H9 (cell line): ENCODE measurements around the gene USF3. TPM values are rescaled to one million over a fixed set of nuclear protein-coding genes. Genes with fewer than 3 reads are reported as not detected.

ENCODE experiments used
- DNase-seq: peaks from one replicate; pipeline ENCODE4 v3.0.0-alpha.2; 2017
- H2AFZ ChIP-seq: one replicate; pipeline ENCODE4 v1.6.1; 2013; ENCODE audit warnings: mild to moderate bottlenecking, low read length, control low read depth, moderate library complexity
- H2AK5ac ChIP-seq: 2 replicates; pipeline ENCODE4 v1.6.1; 2013; ENCODE audit warnings: low read length, control low read depth, mixed read lengths; ENCODE audit not compliant: insufficient read length
- H2BK120ac ChIP-seq: one replicate; pipeline ENCODE4 v1.6.1; 2013; ENCODE audit warnings: low read depth, mild to moderate bottlenecking, low read length, control low read depth, inconsistent platforms; ENCODE audit not compliant: poor library complexity, severe bottlenecking
- H2BK12ac ChIP-seq: 2 replicates; pipeline ENCODE4 v1.6.1; 2013; ENCODE audit warnings: low read length, control low read depth, mixed read lengths, low read depth; ENCODE audit not compliant: insufficient read length
- H2BK15ac ChIP-seq: 2 replicates; pipeline ENCODE4 v1.6.1; 2013; ENCODE audit warnings: low read depth, low read length, control low read depth
- H2BK20ac ChIP-seq: one replicate; pipeline ENCODE4 v1.6.1; 2013; ENCODE audit warnings: low read depth, mild to moderate bottlenecking, low read length, control low read depth, inconsistent platforms; ENCODE audit not compliant: poor library complexity, severe bottlenecking
- H2BK5ac ChIP-seq: 2 replicates; pipeline ENCODE4 v1.6.1; 2013; ENCODE audit warnings: low read length, control low read depth, mixed read lengths; ENCODE audit not compliant: insufficient read length
- H3K14ac ChIP-seq: 2 replicates; pipeline ENCODE4 v1.6.1; 2013; ENCODE audit warnings: low read length, control low read depth; ENCODE audit not compliant: insufficient read depth
- H3K18ac ChIP-seq: 2 replicates; pipeline ENCODE4 v1.6.1; 2013; ENCODE audit warnings: low read depth, mild to moderate bottlenecking, mixed read lengths, low read length, control low read depth; ENCODE audit not compliant: insufficient read length
- H3K23ac ChIP-seq: 2 replicates; pipeline ENCODE4 v1.6.1; 2013; ENCODE audit warnings: low read length, control low read depth, mixed read lengths, low read depth; ENCODE audit not compliant: insufficient read length
- H3K23me2 ChIP-seq: 2 replicates; pipeline ENCODE4 v1.6.1; 2013; ENCODE audit warnings: low read depth, mild to moderate bottlenecking, mixed read lengths, low read length, control low read depth; ENCODE audit not compliant: insufficient read length, poor library complexity, severe bottlenecking
- H3K27ac ChIP-seq: 2 replicates; pipeline ENCODE4 v1.5.1; 2013; ENCODE audit warnings: low read length, control low read depth, mixed read lengths, low read depth; ENCODE audit not compliant: insufficient read length
- H3K27me3 ChIP-seq: 2 replicates; pipeline ENCODE4 v1.6.1; 2013; ENCODE audit warnings: low read length, control low read depth, inconsistent platforms; ENCODE audit not compliant: insufficient read depth
- H3K4ac ChIP-seq: 2 replicates; pipeline ENCODE4 v1.6.1; 2013; ENCODE audit warnings: low read depth, mild to moderate bottlenecking, control low read depth, inconsistent platforms, low read length, moderate library complexity
- H3K4me1 ChIP-seq: 2 replicates; pipeline ENCODE4 v1.6.1; 2013; ENCODE audit warnings: low read length, control low read depth, inconsistent platforms; ENCODE audit not compliant: insufficient read depth
- H3K4me2 ChIP-seq: 2 replicates; pipeline ENCODE4 v1.6.1; 2013; ENCODE audit warnings: low read length, control low read depth, mixed read lengths; ENCODE audit not compliant: insufficient read length, insufficient read depth
- H3K56ac ChIP-seq: 2 replicates; pipeline ENCODE4 v1.6.1; 2013; ENCODE audit warnings: low read depth, mild to moderate bottlenecking, mixed read lengths, low read length, control low read depth; ENCODE audit not compliant: insufficient read length
- H3K79me1 ChIP-seq: 2 replicates; pipeline ENCODE4 v1.6.1; 2013; ENCODE audit warnings: low read depth, mild to moderate bottlenecking, moderate library complexity, low read length, control low read depth, inconsistent platforms; ENCODE audit not compliant: insufficient read depth, poor library complexity, severe bottlenecking
- H3K79me2 ChIP-seq: 2 replicates; pipeline ENCODE4 v1.6.1; 2013; ENCODE audit warnings: low read length, control low read depth, inconsistent platforms; ENCODE audit not compliant: insufficient read depth
- H3K9ac ChIP-seq: 2 replicates; pipeline ENCODE4 v1.6.1; 2013; ENCODE audit warnings: low read length, control low read depth, mixed read lengths; ENCODE audit not compliant: insufficient read length; ENCODE audit errors: extremely low read depth
- H3K9me3 ChIP-seq: one replicate; pipeline ENCODE4 v1.6.1; 2013; ENCODE audit warnings: low read depth, low read length, inconsistent platforms; ENCODE audit not compliant: control insufficient read depth
- H3T11ph ChIP-seq: one replicate; pipeline ENCODE4 v1.6.1; 2013; ENCODE audit warnings: mild to moderate bottlenecking, low read length, control low read depth, inconsistent platforms
- H4K20me1 ChIP-seq: one replicate; pipeline ENCODE4 v1.6.1; 2013; ENCODE audit not compliant: control insufficient read depth, insufficient read length, insufficient read depth
- H4K5ac ChIP-seq: 2 replicates; pipeline ENCODE4 v1.6.1; 2013; ENCODE audit warnings: low read depth, mild to moderate bottlenecking, mixed read lengths, low read length, control low read depth; ENCODE audit not compliant: insufficient read length
- H4K8ac ChIP-seq: replicated peaks from 2 replicates; pipeline ENCODE4 v1.6.1; 2013; ENCODE audit warnings: low read length, control low read depth, mixed read lengths, low read depth; ENCODE audit not compliant: insufficient read length
- H4K91ac ChIP-seq: 2 replicates; pipeline ENCODE4 v1.6.1; 2013; ENCODE audit warnings: low read depth, mild to moderate bottlenecking, moderate library complexity, mixed read lengths, low read length, control low read depth; ENCODE audit not compliant: insufficient read length
- H3K27ac Mint-ChIP-seq, 3 experiments: 2 replicates in 2 of 3; 3 replicates in 1 of 3; pipeline ENCODE4 v1.8.0; 2020 to 2021; ENCODE audit warnings: mixed read lengths in 3 of 3, mild to moderate bottlenecking in 1 of 3, moderate library complexity in 1 of 3
- H3K27me3 Mint-ChIP-seq: 2 replicates; pipeline ENCODE4 v1.8.0; 2021; ENCODE audit warnings: low read depth, mild to moderate bottlenecking, moderate library complexity, mixed read lengths
- H3K36me3 Mint-ChIP-seq, 3 experiments: 2 replicates in 2 of 3; 3 replicates in 1 of 3; pipeline ENCODE4 v1.8.0; 2020 to 2021; ENCODE audit warnings: low read depth in 3 of 3, mixed read lengths in 3 of 3; ENCODE audit not compliant: insufficient read depth in 1 of 3
- H3K4me1 Mint-ChIP-seq, 2 experiments: 2 replicates each; pipeline ENCODE4 v1.8.0; 2020; ENCODE audit warnings: mixed read lengths in 2 of 2
- H3K4me3 Mint-ChIP-seq, 2 experiments: 2 replicates in 1 of 2; 3 replicates in 1 of 2; pipeline ENCODE4 v1.8.0; 2020 to 2021; ENCODE audit warnings: mild to moderate bottlenecking in 2 of 2, mixed read lengths in 2 of 2, moderate library complexity in 1 of 2
- H3K9me3 Mint-ChIP-seq, 2 experiments: 2 replicates in 1 of 2; 3 replicates in 1 of 2; pipeline ENCODE4 v1.8.0; 2020; ENCODE audit warnings: mild to moderate bottlenecking in 2 of 2, mixed read lengths in 2 of 2, moderate library complexity in 1 of 2
- WGBS: extraction: QIAGEN DNeasy Blood & Tissue Kit; methylation state at CpG from one replicate; pipeline ENCODE4 v1.1.7; 2013; ENCODE audit warnings: missing lambda C conversion rate, low lambda C conversion rate, mixed read lengths; ENCODE audit not compliant: insufficient read length; ENCODE audit errors: extremely low coverage; 5-methylcytosine and 5-hydroxymethylcytosine counted together
- total RNA-seq: library from RNA; stranded (reverse); gene quantifications from 2 replicates; pipeline ENCODE4 v1.2.1, GENCODE V29; 2021
- TF ChIP-seq, protein P1 (sequence below): fragments of 200-600 bp; sonication (generic); conservative IDR thresholded peaks from 3 replicates; pipeline ENCODE4 v1.8.0; 2021; ENCODE audit warnings: antibody characterized with exemption, mild to moderate bottlenecking

Gene USF3
- total RNA-seq, 1 experiment from 2014 or later, result 13.8 TPM

DNA sequence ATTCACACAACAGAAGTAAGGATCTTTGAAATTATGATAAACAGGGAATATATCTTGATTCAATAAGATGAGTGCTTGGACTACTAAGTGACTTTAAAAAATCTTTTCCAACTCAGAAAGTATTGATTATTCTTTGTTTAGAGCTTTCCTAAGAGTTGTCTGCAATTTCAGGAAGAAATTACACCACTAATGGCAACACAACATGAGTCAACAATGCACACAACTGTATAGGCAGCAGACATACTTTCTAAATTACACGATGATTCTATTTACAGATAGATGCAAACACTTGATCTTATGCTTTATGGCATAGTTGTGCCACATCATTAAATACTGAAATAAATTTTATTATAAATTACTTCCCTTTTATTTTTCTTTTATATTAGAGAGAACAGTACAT is 45.2 kb upstream of the USF3 start:
- Histone ChIP-seq H3K4ac (no peak overlapping the region), H3K23me2 (peaks cover 3% of the 10 kb centered on the region), H3K79me2 (peaks cover 66% of the 10 kb centered on the region), H2BK20ac (no peak overlapping the region), H3K56ac (no peak overlapping the region), H3T11ph (no peak overlapping the region), H3K4me1 (no peaks in the 10 kb centered on the region), H4K20me1 (no peaks in the 10 kb centered on the region), H3K4me2 (no peak overlapping the region), H2BK12ac (no peak overlapping the region), H4K91ac (no peak overlapping the region), H2BK15ac (no peak overlapping the region), H3K23ac (no peak overlapping the region), H3K18ac (no peak overlapping the region), H2AFZ (no peak overlapping the region), H4K8ac (no peak overlapping the region), H3K9me3 (no peaks in the 10 kb centered on the region), H4K5ac (no peak overlapping the region), H2BK5ac (no peak overlapping the region), H2BK120ac (no peak overlapping the region), H3K79me1 (no peaks in the 10 kb centered on the region), H3K9ac (no peak overlapping the region), H2AK5ac (no peak overlapping the region), H3K14ac (no peak overlapping the region), H3K27me3 (no peaks in the 10 kb centered on the region), H3K27ac (no peak overlapping the region)
- H3K27ac Mint-ChIP-seq, result no peak overlapping the region; a peak in 3 of 7 replicates
- no peaks in the 10 kb centered on the region for H3K27me3 Mint-ChIP-seq
- DNase-seq, result no peak
- peaks cover 0 to 10% (median 7%) of the 10 kb centered on the region in 3 experiments; a peak in 5 of 7 replicates for H3K36me3 Mint-ChIP-seq
- no peak overlapping the region for H3K4me3 Mint-ChIP-seq
- TF ChIP-seq, protein P1, sequence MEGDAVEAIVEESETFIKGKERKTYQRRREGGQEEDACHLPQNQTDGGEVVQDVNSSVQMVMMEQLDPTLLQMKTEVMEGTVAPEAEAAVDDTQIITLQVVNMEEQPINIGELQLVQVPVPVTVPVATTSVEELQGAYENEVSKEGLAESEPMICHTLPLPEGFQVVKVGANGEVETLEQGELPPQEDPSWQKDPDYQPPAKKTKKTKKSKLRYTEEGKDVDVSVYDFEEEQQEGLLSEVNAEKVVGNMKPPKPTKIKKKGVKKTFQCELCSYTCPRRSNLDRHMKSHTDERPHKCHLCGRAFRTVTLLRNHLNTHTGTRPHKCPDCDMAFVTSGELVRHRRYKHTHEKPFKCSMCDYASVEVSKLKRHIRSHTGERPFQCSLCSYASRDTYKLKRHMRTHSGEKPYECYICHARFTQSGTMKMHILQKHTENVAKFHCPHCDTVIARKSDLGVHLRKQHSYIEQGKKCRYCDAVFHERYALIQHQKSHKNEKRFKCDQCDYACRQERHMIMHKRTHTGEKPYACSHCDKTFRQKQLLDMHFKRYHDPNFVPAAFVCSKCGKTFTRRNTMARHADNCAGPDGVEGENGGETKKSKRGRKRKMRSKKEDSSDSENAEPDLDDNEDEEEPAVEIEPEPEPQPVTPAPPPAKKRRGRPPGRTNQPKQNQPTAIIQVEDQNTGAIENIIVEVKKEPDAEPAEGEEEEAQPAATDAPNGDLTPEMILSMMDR, result no peak
- peaks cover 0 to 2% of the 10 kb centered on the region in 2 experiments; a peak in 1 of 5 replicates for H3K9me3 Mint-ChIP-seq
- H3K4me1 Mint-ChIP-seq, result peaks cover 58 to 73% of the 10 kb centered on the region in 2 experiments
- WGBS, result no CpG with 5 or more reads among the region's 1 CpG
